Measurements from ENCODE around the gene FILIP1L. TPM values are rescaled to one million over a fixed set of nuclear protein-coding genes. Genes with fewer than 3 reads are reported as not detected.

FILIP1L gene
- total and polyA plus RNA-seq, 11 donors: 18.2 to 120 (median 77.3) TPM

- Histone ChIP-seq H3K27ac (peak overlapping the region in 9 of 12 donors; percentile 35 to 83 (median 49)), H3K9me3 (no peaks in the 10 kb centered on the region), H3K4me3 (no peak overlapping the region), H3K4me1 (peaks cover 3 to 69% (median 36%) of the 10 kb centered on the region in 12 donors), H3K27me3 (no peaks in the 10 kb centered on the region), H3K36me3 (no peaks in the 10 kb centered on the region)
- no peak for ATAC-seq
- no peak for DNase-seq
- intact Hi-C loops (cut with DNase I): loop anchor here in 2 of 10 donors (5.0 kb wide), 2 partner anchors 33 to 52 kb away; no protein-coding TSS in a partner anchor
- TF ChIP-seq POLR2A (IDR thresholded peaks at IDR 0.05): no peak
- TF ChIP-seq, protein P1, sequence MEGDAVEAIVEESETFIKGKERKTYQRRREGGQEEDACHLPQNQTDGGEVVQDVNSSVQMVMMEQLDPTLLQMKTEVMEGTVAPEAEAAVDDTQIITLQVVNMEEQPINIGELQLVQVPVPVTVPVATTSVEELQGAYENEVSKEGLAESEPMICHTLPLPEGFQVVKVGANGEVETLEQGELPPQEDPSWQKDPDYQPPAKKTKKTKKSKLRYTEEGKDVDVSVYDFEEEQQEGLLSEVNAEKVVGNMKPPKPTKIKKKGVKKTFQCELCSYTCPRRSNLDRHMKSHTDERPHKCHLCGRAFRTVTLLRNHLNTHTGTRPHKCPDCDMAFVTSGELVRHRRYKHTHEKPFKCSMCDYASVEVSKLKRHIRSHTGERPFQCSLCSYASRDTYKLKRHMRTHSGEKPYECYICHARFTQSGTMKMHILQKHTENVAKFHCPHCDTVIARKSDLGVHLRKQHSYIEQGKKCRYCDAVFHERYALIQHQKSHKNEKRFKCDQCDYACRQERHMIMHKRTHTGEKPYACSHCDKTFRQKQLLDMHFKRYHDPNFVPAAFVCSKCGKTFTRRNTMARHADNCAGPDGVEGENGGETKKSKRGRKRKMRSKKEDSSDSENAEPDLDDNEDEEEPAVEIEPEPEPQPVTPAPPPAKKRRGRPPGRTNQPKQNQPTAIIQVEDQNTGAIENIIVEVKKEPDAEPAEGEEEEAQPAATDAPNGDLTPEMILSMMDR (IDR thresholded peaks at IDR 0.05): no peak
Observed at GRCh38 chr3:100104817-100105413, 9.4 kb downstream of the FILIP1L start.

DNA sequence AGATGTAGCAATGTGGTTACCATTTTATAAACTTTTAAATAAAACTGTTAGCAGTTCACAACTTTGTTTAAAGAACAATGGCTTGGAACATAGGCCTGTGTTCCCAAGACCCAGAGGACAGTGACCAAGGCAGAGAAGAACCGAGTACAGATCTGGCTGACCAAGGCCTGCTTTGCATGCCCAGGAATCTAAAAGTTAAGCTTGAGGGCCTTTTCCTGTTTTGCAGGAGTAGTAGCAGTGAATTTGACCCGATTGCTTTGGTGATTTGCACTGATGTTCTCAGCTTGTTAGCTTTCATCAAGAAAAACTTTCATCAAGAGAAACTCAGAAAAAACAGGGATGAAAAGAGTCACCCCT, 9.9 kb downstream of the FILIP1L start:
- 79 to 93% (median 84%) methylated on average over 2 of the region's 2 CpGs for WGBS, 4 donors
- Histone ChIP-seq H3K4me3 (no peak overlapping the region), H3K9me3 (no peaks in the 10 kb centered on the region), H3K36me3 (no peaks in the 10 kb centered on the region), H3K27me3 (no peaks in the 10 kb centered on the region), H3K4me1 (peaks cover 3 to 72% (median 36%) of the 10 kb centered on the region in 12 donors), H3K27ac (peak overlapping the region in 10 of 12 donors; percentile 35 to 83 (median 72))
- intact Hi-C loops (cut with DNase I): loop anchor here in 1 of 10 donors (5.0 kb wide), 1 partner anchor 53 kb away; no protein-coding TSS in a partner anchor
- TF ChIP-seq, protein P1 (IDR thresholded peaks at IDR 0.05): no peak
- TF ChIP-seq POLR2A (IDR thresholded peaks at IDR 0.05): no peak
- no peak for DNase-seq
- ATAC-seq: no peak

DNA sequence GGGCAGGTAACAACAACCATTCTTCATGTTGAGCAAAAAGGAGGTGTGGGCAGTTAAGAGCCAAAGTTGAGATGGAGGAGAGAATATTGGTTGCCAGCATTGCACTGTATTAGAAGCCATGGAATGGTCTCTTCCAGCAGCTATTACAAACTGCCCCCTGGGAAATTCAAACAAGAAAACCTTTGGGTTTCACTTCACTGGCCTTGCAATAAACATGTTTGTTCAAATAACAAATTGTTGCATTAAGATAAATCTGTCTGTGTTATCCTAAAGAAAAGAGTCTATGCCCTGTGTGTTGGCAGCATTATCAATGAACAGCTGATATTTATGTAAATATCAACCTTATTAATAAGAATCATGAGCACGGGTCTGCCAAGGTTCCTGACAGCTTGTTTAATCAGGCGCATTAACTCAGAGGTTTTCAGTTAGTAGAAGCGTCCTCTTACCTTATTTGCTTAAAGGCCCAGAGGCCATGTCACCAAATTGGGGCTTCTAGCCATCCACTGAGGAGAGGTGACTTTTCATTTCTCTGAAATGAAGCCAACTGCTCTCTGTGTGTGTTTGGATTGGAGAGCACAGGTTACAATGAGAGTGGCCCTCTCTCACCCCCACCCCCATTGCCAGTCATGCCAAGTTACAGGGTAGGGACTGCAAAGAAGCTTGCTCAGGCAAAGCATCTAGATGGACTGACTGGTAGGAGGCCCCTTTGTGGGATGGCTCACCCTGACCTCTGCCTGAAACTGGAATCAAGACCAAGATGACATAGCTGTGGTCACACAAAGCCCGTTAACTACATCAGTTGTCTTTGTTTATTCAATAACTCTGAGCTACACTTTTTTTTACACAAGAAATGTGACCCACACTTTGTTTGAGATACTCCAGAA, 10.5 kb downstream of the FILIP1L start:
- intact Hi-C loops (cut with DNase I): loop anchor here in 1 of 10 donors (5.0 kb wide), 1 partner anchor 54 kb away; no protein-coding TSS in a partner anchor
- Histone ChIP-seq H3K36me3 (no peaks in the 10 kb centered on the region), H3K27ac (peak overlapping the region in 11 of 12 donors; percentile 33 to 83 (median 74)), H3K4me1 (peaks cover 3 to 77% (median 39%) of the 10 kb centered on the region in 12 donors), H3K9me3 (no peaks in the 10 kb centered on the region), H3K4me3 (no peak overlapping the region), H3K27me3 (no peaks in the 10 kb centered on the region)
- DNase-seq (no peak), ATAC-seq (peak in 3 of 4 donors; percentile 15 to 24 (median 20))
- 83 to 93% (median 92%) methylated on average over 4 of the region's 4 CpGs for WGBS, 4 donors
- no peak for TF ChIP-seq POLR2A (IDR thresholded peaks at IDR 0.05)
- TF ChIP-seq, protein P1 (IDR thresholded peaks at IDR 0.05): no peak

GRCh38 chr3:100102757-100103156, 11.5 kb downstream of the FILIP1L start:
- 39 to 68% (median 54%) methylated on average over 1 of the region's 1 CpG for whole genome bisulfite sequencing, 4 donors
- no peak for TF ChIP-seq POLR2A (IDR thresholded peaks at IDR 0.05)
- TF ChIP-seq, protein P1 (IDR thresholded peaks at IDR 0.05): no peak
- Histone ChIP-seq H3K36me3 (no peaks in the 10 kb centered on the region), H3K4me3 (no peak overlapping the region), H3K27me3 (no peaks in the 10 kb centered on the region), H3K27ac (peak overlapping the region; percentile 28 to 83 (median 74)), H3K4me1 (peaks cover 3 to 79% (median 45%) of the 10 kb centered on the region in 12 donors), H3K9me3 (no peaks in the 10 kb centered on the region)
- DNase-seq (no peak), ATAC-seq (peak; percentile 44 to 82 (median 69))
- intact Hi-C loops (cut with DNase I): loop anchor here in 1 of 10 donors (5.0 kb wide), 1 partner anchor 55 kb away; no protein-coding TSS in a partner anchor

Measured in heart left ventricle (tissue), 16 donors.